ENCODE data around the gene KIF4B.
A peak's percentile ranks its signal among the peaks of the same experiment; 100 is the strongest.
"Not testable (repeated sequence)": the region's sequence is repeated elsewhere in the genome, so short reads cannot be mapped to it uniquely, and the experiment has no call there.

The KIF4B gene

GRCh38 chr5:154970759-154971158 lies 42.8 kb upstream of the KIF4B start:
- no peak overlapping the region for H3K4me3 ChIP-seq (ENCODE audit: low read depth, low read length)
- peak; percentile 41 for DNase-seq (ENCODE audit: low read depth)

GRCh38 chr5:154971501-154971900 lies 42.1 kb upstream of the KIF4B start:
- no peak for TF ChIP-seq MYC (IDR thresholded peaks at IDR 0.05; ENCODE audit: low read depth, low read length)
- no peak for TF ChIP-seq POLR2A (IDR thresholded peaks at IDR 0.05; ENCODE audit: extremely low read depth, insufficient read length)
- TF ChIP-seq CTCF (IDR thresholded peaks at IDR 0.05; ENCODE audit: low read depth, low read length), result no peak
- TF ChIP-seq MAX (IDR thresholded peaks at IDR 0.05; ENCODE audit: low read depth, low read length), result no peak
- H3K4me3 ChIP-seq (ENCODE audit: low read depth, low read length), result no peak overlapping the region
- DNase-seq (ENCODE audit: low read depth), result no peak

More at GRCh38 chr5:154970759-154971158, 42.8 kb upstream of the KIF4B start:
- TF ChIP-seq MAX (IDR thresholded peaks at IDR 0.05; ENCODE audit: low read depth, low read length) (no peak), MYC (IDR thresholded peaks at IDR 0.05; ENCODE audit: low read depth, low read length) (no peak), POLR2A (IDR thresholded peaks at IDR 0.05; ENCODE audit: extremely low read depth, insufficient read length) (no peak), CTCF (IDR thresholded peaks at IDR 0.05; ENCODE audit: low read depth, low read length) (no peak)

- peak; percentile 50 for DNase-seq (ENCODE audit: low read depth)
- TF ChIP-seq MYC (IDR thresholded peaks at IDR 0.05; ENCODE audit: low read depth, low read length), result no peak
- TF ChIP-seq CTCF (IDR thresholded peaks at IDR 0.05; ENCODE audit: low read depth, low read length), result peak; percentile 41
- H3K4me3 ChIP-seq (ENCODE audit: low read depth, low read length), result no peak overlapping the region
These were observed 41.0 kb upstream of the KIF4B start for GRCh38 chr5:154972476-154973080.

GRCh38 chr5:154976082-154976481 lies 37.5 kb upstream of the KIF4B start:
- DNase-seq (ENCODE audit: low read depth); H3K4me3 ChIP-seq (ENCODE audit: low read depth, low read length): not testable (repeated sequence)

GRCh38 chr5:154977409-154977808 lies 36.1 kb upstream of the KIF4B start:
- no peak overlapping the region for H3K4me3 ChIP-seq (ENCODE audit: low read depth, low read length)
- DNase-seq (ENCODE audit: low read depth), result peak; percentile 16
- TF ChIP-seq MYC (IDR thresholded peaks at IDR 0.05; ENCODE audit: low read depth, low read length), result no peak
- TF ChIP-seq CTCF (IDR thresholded peaks at IDR 0.05; ENCODE audit: low read depth, low read length), result no peak
- no peak for TF ChIP-seq POLR2A (IDR thresholded peaks at IDR 0.05; ENCODE audit: extremely low read depth, insufficient read length)
- no peak for TF ChIP-seq MAX (IDR thresholded peaks at IDR 0.05; ENCODE audit: low read depth, low read length)

- not testable (repeated sequence) for H3K4me3 ChIP-seq (ENCODE audit: low read depth, low read length)
- DNase-seq (ENCODE audit: low read depth), result peak; percentile 42
These were observed 35.3 kb upstream of the KIF4B start for GRCh38 chr5:154978294-154978693.

- TF ChIP-seq POLR2A (IDR thresholded peaks at IDR 0.05; ENCODE audit: extremely low read depth, insufficient read length) (no peak), MAX (IDR thresholded peaks at IDR 0.05; ENCODE audit: low read depth, low read length) (no peak), CTCF (IDR thresholded peaks at IDR 0.05; ENCODE audit: low read depth, low read length) (no peak), MYC (IDR thresholded peaks at IDR 0.05; ENCODE audit: low read depth, low read length) (no peak)
- no peak for DNase-seq (ENCODE audit: low read depth)
- no peak overlapping the region for H3K4me3 ChIP-seq (ENCODE audit: low read depth, low read length)
These were observed 28.5 kb upstream of the KIF4B start for GRCh38 chr5:154984946-154985516.

All from NB4 (cell line).